PFSK-1 (cell line): ENCODE data around the gene GARS1.

ENCODE experiments used
- FOXP2 ChIP-seq: optimal IDR thresholded peaks from 2 replicates; pipeline ENCODE3; 2011; ENCODE audit warnings: borderline replicate concordance, control low read depth, inconsistent platforms; ENCODE audit not compliant: insufficient read depth; ENCODE audit errors: extremely low read length, extremely low read depth
- POLR2AphosphoS5 ChIP-seq: IDR thresholded peaks from 2 replicates; pipeline ENCODE4 v1.6.1; 2012; ENCODE audit warnings: low read depth, mild to moderate bottlenecking, control low read depth, low read length, moderate library complexity
- REST ChIP-seq, 2 experiments: IDR thresholded peaks; 2 replicates each; pipeline versions ENCODE4 v1.6.1 to v1.8.0; 2011 to 2012; ENCODE audit warnings: low read depth in 2 of 2, low read length in 2 of 2, control low read depth in 1 of 2, inconsistent platforms in 1 of 2, mild to moderate bottlenecking in 1 of 2, moderate library complexity in 1 of 2; ENCODE audit not compliant: insufficient read depth in 1 of 2
- SIN3A ChIP-seq: IDR thresholded peaks from 2 replicates; pipeline ENCODE4 v1.6.1; 2012; ENCODE audit warnings: mild to moderate bottlenecking, low read length, moderate library complexity, borderline replicate concordance; ENCODE audit not compliant: insufficient read depth
- TAF1 ChIP-seq: IDR thresholded peaks from 2 replicates; pipeline ENCODE4 v1.6.1; 2012; ENCODE audit warnings: low read length, control low read depth, borderline replicate concordance; ENCODE audit not compliant: insufficient read depth

Gene GARS1

DNA sequence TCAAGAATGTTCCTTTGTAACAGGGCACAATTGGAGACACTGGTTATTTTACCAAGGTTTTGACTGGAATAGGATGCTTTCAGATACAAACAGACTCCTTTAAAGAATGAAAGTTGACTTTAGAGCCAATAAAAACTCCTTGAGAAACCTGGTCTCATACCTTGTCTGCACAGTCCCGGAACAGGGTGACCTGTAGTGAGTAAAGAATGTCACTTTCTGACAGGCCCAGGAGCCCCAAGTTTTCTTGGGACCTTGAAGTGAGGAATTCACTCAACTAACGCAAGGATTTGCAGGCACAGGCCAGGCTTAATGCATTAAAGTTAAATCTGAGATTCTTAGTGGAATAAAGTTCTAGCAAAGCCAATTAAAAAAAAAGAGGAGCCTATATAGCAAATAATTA is 11.5 kb upstream of the GARS1 start:
- TF ChIP-seq FOXP2 (no peak), REST (IDR thresholded peaks at IDR 0.05; ENCODE audit: insufficient read depth in 1 of 2, low read depth in 2 of 2, low read length in 2 of 2) (no peak), SIN3A (no peak), TAF1 (no peak), POLR2AphosphoS5 (no peak)

- TF ChIP-seq TAF1 (no peak), FOXP2 (no peak), POLR2AphosphoS5 (no peak), REST (IDR thresholded peaks at IDR 0.05; ENCODE audit: insufficient read depth in 1 of 2, low read depth in 2 of 2, low read length in 2 of 2) (no peak), SIN3A (no peak)
These were observed 10.3 kb upstream of the GARS1 start for GRCh38 chr7:30584415-30584814.

DNA sequence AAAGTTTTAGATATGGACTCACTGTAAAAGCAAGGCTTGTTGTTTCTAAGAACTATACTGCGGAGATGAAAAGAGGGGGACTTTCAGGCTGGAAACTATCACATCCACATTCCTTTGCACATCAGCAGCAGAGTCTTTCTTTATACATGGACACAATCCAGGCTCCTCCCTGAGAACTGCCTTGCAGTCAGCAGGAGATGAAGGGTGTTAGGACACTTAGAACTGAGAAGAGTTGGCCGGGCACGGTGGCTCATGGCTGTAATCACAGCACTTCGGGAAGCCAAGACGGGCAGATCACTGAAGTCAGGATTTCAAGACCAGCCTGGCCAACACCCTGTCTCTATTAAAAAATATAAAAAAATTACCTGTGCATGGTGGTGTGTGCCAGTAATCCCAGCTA is 9.7 kb upstream of the GARS1 start:
- no peak for TF ChIP-seq FOXP2

- TF ChIP-seq FOXP2: no peak
- no peak for TF ChIP-seq POLR2AphosphoS5
- TF ChIP-seq TAF1: no peak
- no peak for TF ChIP-seq REST (IDR thresholded peaks at IDR 0.05; ENCODE audit: insufficient read depth in 1 of 2, low read depth in 2 of 2, low read length in 2 of 2)
- no peak for TF ChIP-seq SIN3A
These were observed 9.0 kb upstream of the GARS1 start for GRCh38 chr7:30585675-30586074.

DNA sequence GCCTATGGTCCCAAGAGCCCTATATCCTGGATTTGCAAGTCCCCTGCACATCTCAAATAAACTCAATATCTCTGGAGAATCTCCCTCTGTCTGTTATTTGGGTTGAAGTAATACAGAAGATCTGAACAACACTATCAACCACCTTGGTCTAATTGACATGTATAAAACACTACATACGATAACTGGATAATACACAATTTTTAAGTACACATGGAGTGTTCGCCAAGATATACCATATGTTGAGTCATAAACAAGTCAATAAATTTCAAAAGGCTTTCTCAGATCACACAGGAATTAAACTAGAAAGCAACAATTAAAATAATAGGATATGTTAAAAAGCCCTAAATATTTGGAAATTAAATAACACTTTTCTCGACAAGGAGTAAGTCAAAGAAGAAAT is 5.6 kb upstream of the GARS1 start:
- TF ChIP-seq POLR2AphosphoS5 (no peak), FOXP2 (no peak), SIN3A (no peak), REST (IDR thresholded peaks at IDR 0.05; ENCODE audit: insufficient read depth in 1 of 2, low read depth in 2 of 2, low read length in 2 of 2) (no peak), TAF1 (no peak)
